GM23338 (cell line): Measurements from ENCODE around the gene KLHL26. TPM values are rescaled to one million over a fixed set of nuclear protein-coding genes. Genes with fewer than 3 reads are reported as not detected.
A peak's percentile ranks its signal among the peaks of the same experiment; 100 is the strongest.

ENCODE experiments used
- ATAC-seq: fragments of 200-7000 bp; cut with Tn5 transposase; 3 replicates; pipeline ENCODE4 v1.9.1; 2020
- DNase-seq: peaks from one replicate; pipeline ENCODE4 v3.0.0-alpha.2; 2015; ENCODE audit warnings: low spot score
- H2AFZ ChIP-seq: fragments of 200-600 bp; sonication (generic); 2 replicates; pipeline ENCODE4 v1.8.0; 2016; ENCODE audit warnings: antibody characterized with exemption, mild to moderate bottlenecking, moderate library complexity
- H3F3A ChIP-seq: fragments of 200-600 bp; sonication (generic); replicated peaks from 2 replicates; pipeline ENCODE4 v1.8.0; 2017; ENCODE audit warnings: antibody characterized with exemption, mixed run types, low read depth
- H3K27ac ChIP-seq: fragments of 200-600 bp; sonication (generic); 2 replicates; pipeline ENCODE4 v1.6.1; 2016; ENCODE audit warnings: low read depth
- H3K27me3 ChIP-seq: fragments of 200-600 bp; sonication (generic); 2 replicates; pipeline ENCODE4 v1.8.0; 2016; ENCODE audit warnings: mild to moderate bottlenecking, mixed run types, moderate library complexity; ENCODE audit not compliant: insufficient read depth
- H3K36me3 ChIP-seq: fragments of 200-600 bp; sonication (generic); 2 replicates; pipeline ENCODE4 v1.8.0; 2016; ENCODE audit warnings: mild to moderate bottlenecking; ENCODE audit not compliant: insufficient read depth
- H3K4me1 ChIP-seq: fragments of 200-600 bp; sonication (generic); 2 replicates; pipeline ENCODE4 v1.8.0; 2016; ENCODE audit warnings: mild to moderate bottlenecking, moderate library complexity; ENCODE audit not compliant: insufficient read depth
- H3K4me2 ChIP-seq: fragments of 200-600 bp; sonication (generic); 2 replicates; pipeline ENCODE4 v1.7.1; 2017; ENCODE audit warnings: mixed run types
- H3K4me3 ChIP-seq: fragments of 200-600 bp; sonication (generic); 2 replicates; pipeline ENCODE4 v1.6.1; 2016; ENCODE audit warnings: mixed run types
- H3K79me2 ChIP-seq: fragments of 200-600 bp; sonication (generic); replicated peaks from 2 replicates; pipeline ENCODE4 v1.8.0; 2017; ENCODE audit warnings: mild to moderate bottlenecking; ENCODE audit not compliant: insufficient read depth
- H3K9me2 ChIP-seq: fragments of 200-600 bp; sonication (generic); 2 replicates; pipeline ENCODE4 v1.8.0; 2017; ENCODE audit not compliant: insufficient read depth
- H4K20me1 ChIP-seq: fragments of 200-600 bp; sonication (generic); replicated peaks from 2 replicates; pipeline ENCODE4 v1.8.0; 2017; ENCODE audit warnings: mild to moderate bottlenecking; ENCODE audit not compliant: insufficient read depth
- H3K27ac Mint-ChIP-seq: 2 replicates; pipeline ENCODE4 v1.8.0; 2020; ENCODE audit warnings: inconsistent platforms, mild to moderate bottlenecking, moderate library complexity, mixed read lengths
- H3K27me3 Mint-ChIP-seq: 3 replicates; pipeline ENCODE4 v1.8.0; 2022; ENCODE audit warnings: low read depth, mild to moderate bottlenecking, moderate library complexity, mixed read lengths, inconsistent platforms; ENCODE audit not compliant: insufficient read depth, poor library complexity
- H3K36me3 Mint-ChIP-seq: 3 replicates; pipeline ENCODE4 v1.8.0; 2021; ENCODE audit warnings: low read depth, mild to moderate bottlenecking, inconsistent platforms, moderate library complexity, mixed read lengths
- H3K4me1 Mint-ChIP-seq: 3 replicates; pipeline ENCODE4 v1.8.0; 2020; ENCODE audit warnings: mild to moderate bottlenecking, inconsistent platforms, mixed read lengths
- H3K4me3 Mint-ChIP-seq: 3 replicates; pipeline ENCODE4 v1.8.0; 2021; ENCODE audit warnings: moderate library complexity, mild to moderate bottlenecking, inconsistent platforms, mixed read lengths
- H3K9me3 Mint-ChIP-seq: 3 replicates; pipeline ENCODE4 v1.8.0; 2020; ENCODE audit warnings: moderate library complexity, mild to moderate bottlenecking, inconsistent platforms, mixed read lengths
- CREB1 ChIP-seq: fragments of 250-450 bp; sonication (Bioruptor Pico); IDR thresholded peaks from 2 replicates; pipeline ENCODE4 v1.5.0; 2020; ENCODE audit warnings: low read depth, mild to moderate bottlenecking, moderate library complexity
- NANOG ChIP-seq: IDR thresholded peaks from 2 replicates; pipeline ENCODE4 v1.6.1; 2016; ENCODE audit warnings: antibody characterized with exemption, borderline replicate concordance
- POLR2AphosphoS5 ChIP-seq: IDR thresholded peaks from 2 replicates; pipeline ENCODE4 v1.6.1; 2016; ENCODE audit warnings: antibody characterized with exemption, low read depth
- STAT1 ChIP-seq: IDR thresholded peaks from one replicate; pipeline ENCODE4 v1.6.1; 2016; ENCODE audit warnings: antibody characterized with exemption; ENCODE audit not compliant: unreplicated experiment
- ZNF114 ChIP-seq: fragments of 250-450 bp; sonication (Bioruptor Pico); IDR thresholded peaks from 2 replicates; pipeline ENCODE4 v1.5.0; 2020; ENCODE audit warnings: mild to moderate bottlenecking, moderate library complexity
- ZNF331 ChIP-seq: fragments of 250-450 bp; sonication (Bioruptor Pico); IDR thresholded peaks from 2 replicates; pipeline ENCODE4 v1.5.0; 2020; ENCODE audit warnings: low read depth, mild to moderate bottlenecking, moderate library complexity
- polyA plus RNA-seq: library from polyadenylated mRNA; unstranded; fragments of >200 nt; fragmentation: Nextera tagmentation; extraction: Ambion mirVana; gene quantifications from 2 replicates; pipeline ENCODE4 v1.2.1, GENCODE V29; 2016
- total RNA-seq: library from RNA; depleted of rRNA; stranded (reverse); fragments of >200 nt; shearing (Covaris generic); gene quantifications from 2 replicates; pipeline ENCODE4 v1.2.3, GENCODE V29; 2014
- TF ChIP-seq, protein P1 (sequence below), 2 experiments: fragments of 200-600 bp in 1 of 2; sonication (generic) in 1 of 2; conservative IDR thresholded peaks; 2 replicates each; pipeline versions ENCODE4 v1.5.1 to v1.6.1; 2016 to 2017; ENCODE audit warnings: antibody characterized with exemption in 2 of 2, low read depth in 2 of 2, mild to moderate bottlenecking in 2 of 2, moderate library complexity in 1 of 2
- TF ChIP-seq, protein P2 (sequence below): IDR thresholded peaks from 2 replicates; pipeline ENCODE4 v1.6.1; 2016; ENCODE audit warnings: antibody characterized with exemption
- TF ChIP-seq, protein P3 (sequence below): fragments of 250-450 bp; sonication (Bioruptor Pico); IDR thresholded peaks from 2 replicates; pipeline ENCODE4 v1.5.0; 2020; ENCODE audit warnings: mild to moderate bottlenecking, moderate library complexity

The KLHL26 gene
- total and polyA plus RNA-seq, 2 experiments from 2014 or later, result 3.6 to 11.2 TPM

DNA sequence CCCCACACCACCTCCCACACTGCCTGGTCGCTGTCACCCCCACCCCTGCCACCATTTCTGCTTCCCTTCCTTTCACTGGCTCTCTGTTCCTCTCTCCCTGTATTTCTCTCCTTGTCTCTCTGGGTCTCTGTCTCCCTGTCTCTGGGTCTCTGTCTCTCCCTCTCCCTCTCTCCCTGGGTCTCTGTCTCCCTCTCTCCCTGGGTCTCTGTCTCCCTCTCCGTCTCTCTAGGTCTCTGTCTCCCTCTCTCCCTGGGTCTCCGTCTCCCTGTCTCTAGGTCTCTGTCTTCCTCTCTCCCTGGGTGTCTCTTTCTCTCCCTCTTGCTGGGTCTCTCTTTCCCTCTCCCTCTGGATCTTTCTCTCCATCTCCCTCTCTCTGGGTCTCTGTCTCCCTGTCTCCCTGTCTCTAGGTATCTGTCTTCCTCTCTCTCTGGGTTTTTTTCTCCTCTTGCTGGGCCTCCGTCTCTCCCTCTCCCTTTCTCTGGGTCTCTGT lies 21.6 kb downstream of the KLHL26 start:
- no peaks in the 10 kb centered on the region; the same call in 1 of the 2 replicates for H4K20me1 ChIP-seq
- no peaks in the 10 kb centered on the region for H3K27me3 ChIP-seq
- Mint-ChIP-seq H3K4me1 (peaks cover 27% of the 10 kb centered on the region), H3K9me3 (no peaks in the 10 kb centered on the region), H3K27ac (no peak overlapping the region), H3K27me3 (peaks cover 16% of the 10 kb centered on the region), H3K4me3 (no peak overlapping the region), H3K36me3 (no peaks in the 10 kb centered on the region; the same call in 2 of the 3 replicates)
- no peak overlapping the region for H3K4me3 ChIP-seq
- TF ChIP-seq, protein P1, sequence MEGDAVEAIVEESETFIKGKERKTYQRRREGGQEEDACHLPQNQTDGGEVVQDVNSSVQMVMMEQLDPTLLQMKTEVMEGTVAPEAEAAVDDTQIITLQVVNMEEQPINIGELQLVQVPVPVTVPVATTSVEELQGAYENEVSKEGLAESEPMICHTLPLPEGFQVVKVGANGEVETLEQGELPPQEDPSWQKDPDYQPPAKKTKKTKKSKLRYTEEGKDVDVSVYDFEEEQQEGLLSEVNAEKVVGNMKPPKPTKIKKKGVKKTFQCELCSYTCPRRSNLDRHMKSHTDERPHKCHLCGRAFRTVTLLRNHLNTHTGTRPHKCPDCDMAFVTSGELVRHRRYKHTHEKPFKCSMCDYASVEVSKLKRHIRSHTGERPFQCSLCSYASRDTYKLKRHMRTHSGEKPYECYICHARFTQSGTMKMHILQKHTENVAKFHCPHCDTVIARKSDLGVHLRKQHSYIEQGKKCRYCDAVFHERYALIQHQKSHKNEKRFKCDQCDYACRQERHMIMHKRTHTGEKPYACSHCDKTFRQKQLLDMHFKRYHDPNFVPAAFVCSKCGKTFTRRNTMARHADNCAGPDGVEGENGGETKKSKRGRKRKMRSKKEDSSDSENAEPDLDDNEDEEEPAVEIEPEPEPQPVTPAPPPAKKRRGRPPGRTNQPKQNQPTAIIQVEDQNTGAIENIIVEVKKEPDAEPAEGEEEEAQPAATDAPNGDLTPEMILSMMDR (conservative IDR thresholded peaks at IDR 0.05; ENCODE audit: low read depth in 2 of 2), result no peak
- TF ChIP-seq NANOG, result no peak
- no peak for TF ChIP-seq POLR2AphosphoS5
- TF ChIP-seq, protein P2, sequence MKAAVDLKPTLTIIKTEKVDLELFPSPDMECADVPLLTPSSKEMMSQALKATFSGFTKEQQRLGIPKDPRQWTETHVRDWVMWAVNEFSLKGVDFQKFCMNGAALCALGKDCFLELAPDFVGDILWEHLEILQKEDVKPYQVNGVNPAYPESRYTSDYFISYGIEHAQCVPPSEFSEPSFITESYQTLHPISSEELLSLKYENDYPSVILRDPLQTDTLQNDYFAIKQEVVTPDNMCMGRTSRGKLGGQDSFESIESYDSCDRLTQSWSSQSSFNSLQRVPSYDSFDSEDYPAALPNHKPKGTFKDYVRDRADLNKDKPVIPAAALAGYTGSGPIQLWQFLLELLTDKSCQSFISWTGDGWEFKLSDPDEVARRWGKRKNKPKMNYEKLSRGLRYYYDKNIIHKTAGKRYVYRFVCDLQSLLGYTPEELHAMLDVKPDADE, result no peak
- TF ChIP-seq ZNF331, result no peak
- no peak for TF ChIP-seq CREB1 (CRISPR knock-in tag)
- TF ChIP-seq STAT1, result no peak
- no peak for TF ChIP-seq ZNF114 (CRISPR knock-in tag)
- no peaks in the 10 kb centered on the region for H3K79me2 ChIP-seq
- H3K4me2 ChIP-seq, result no peak overlapping the region
- H3K36me3 ChIP-seq, result no peaks in the 10 kb centered on the region
- H3F3A ChIP-seq, result 0 out of 2 replicates have a peak, but pooled peaks cover 6% of the 10 kb centered on the region
- no peak for DNase-seq
- no peak overlapping the region for H2AFZ ChIP-seq
- no peak for ATAC-seq
- H3K9me2 ChIP-seq, result 0 out of 2 replicates have a peak, but pooled peaks cover 6% of the 10 kb centered on the region
- H3K27ac ChIP-seq, result peak overlapping the region; percentile 59; the same call in 1 of the 2 replicates
- H3K4me1 ChIP-seq, result no peaks in the 10 kb centered on the region

DNA sequence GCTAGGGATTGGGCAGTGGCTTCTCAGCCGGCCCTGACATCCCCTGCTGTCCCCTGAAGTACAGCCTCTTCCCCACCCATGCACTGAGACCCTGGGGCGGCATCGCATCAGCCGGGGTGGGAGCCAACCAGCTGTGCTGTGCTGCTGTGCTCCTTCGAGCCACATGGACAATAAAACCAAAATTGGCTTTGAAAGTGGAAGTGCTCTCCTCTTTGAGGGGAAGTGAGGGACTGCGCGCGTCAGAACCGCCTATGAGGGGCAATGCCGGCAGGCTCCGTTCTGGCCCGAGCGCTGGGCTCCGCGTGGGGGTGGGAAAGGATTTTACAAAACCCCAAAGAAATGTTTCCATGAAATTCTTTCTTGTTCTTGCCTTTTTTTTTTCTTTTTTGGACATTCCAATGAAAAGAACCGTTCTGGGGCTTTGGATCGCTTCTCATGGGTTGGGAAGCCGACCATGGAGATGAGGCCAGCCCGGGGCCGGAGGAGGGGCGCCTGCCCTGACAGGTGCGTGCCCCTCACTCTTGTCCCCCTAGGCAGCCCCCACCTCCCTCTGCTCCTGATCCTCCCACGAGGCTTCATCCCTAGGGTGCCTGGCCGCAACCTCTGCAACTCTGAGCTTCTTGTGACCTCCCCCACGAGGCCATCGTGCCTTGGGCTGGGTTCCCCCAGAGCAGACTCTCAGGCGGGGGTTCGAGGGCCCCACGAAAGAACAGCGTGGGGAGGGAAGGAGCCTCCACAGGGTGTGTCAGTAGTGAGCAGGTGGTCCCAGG lies 22.6 kb downstream of the KLHL26 start:
- H2AFZ ChIP-seq, result no peak overlapping the region
- H3F3A ChIP-seq, result 0 out of 2 replicates have a peak, but pooled peaks cover 6% of the 10 kb centered on the region
- no peak overlapping the region for H3K4me3 Mint-ChIP-seq
- H4K20me1 ChIP-seq, result no peaks in the 10 kb centered on the region; the same call in 1 of the 2 replicates
- H3K36me3 ChIP-seq, result no peaks in the 10 kb centered on the region
- no peaks in the 10 kb centered on the region for H3K9me3 Mint-ChIP-seq
- H3K9me2 ChIP-seq, result 0 out of 2 replicates have a peak, but pooled peaks cover 4% of the 10 kb centered on the region
- H3K27me3 ChIP-seq, result no peaks in the 10 kb centered on the region
- H3K27ac Mint-ChIP-seq, result peak overlapping the region; percentile 10; the same call in 1 of the 2 replicates
- H3K4me2 ChIP-seq, result no peak overlapping the region
- peaks cover 16% of the 10 kb centered on the region for H3K27me3 Mint-ChIP-seq
- ATAC-seq (no peak), DNase-seq (no peak)
- no peak overlapping the region for H3K4me3 ChIP-seq
- no peaks in the 10 kb centered on the region for H3K4me1 ChIP-seq
- no peak overlapping the region; the same call in 1 of the 2 replicates for H3K27ac ChIP-seq
- no peaks in the 10 kb centered on the region for H3K79me2 ChIP-seq
- peaks cover 32% of the 10 kb centered on the region for H3K4me1 Mint-ChIP-seq
- H3K36me3 Mint-ChIP-seq, result no peaks in the 10 kb centered on the region; the same call in 2 of the 3 replicates
- TF ChIP-seq, protein P3, sequence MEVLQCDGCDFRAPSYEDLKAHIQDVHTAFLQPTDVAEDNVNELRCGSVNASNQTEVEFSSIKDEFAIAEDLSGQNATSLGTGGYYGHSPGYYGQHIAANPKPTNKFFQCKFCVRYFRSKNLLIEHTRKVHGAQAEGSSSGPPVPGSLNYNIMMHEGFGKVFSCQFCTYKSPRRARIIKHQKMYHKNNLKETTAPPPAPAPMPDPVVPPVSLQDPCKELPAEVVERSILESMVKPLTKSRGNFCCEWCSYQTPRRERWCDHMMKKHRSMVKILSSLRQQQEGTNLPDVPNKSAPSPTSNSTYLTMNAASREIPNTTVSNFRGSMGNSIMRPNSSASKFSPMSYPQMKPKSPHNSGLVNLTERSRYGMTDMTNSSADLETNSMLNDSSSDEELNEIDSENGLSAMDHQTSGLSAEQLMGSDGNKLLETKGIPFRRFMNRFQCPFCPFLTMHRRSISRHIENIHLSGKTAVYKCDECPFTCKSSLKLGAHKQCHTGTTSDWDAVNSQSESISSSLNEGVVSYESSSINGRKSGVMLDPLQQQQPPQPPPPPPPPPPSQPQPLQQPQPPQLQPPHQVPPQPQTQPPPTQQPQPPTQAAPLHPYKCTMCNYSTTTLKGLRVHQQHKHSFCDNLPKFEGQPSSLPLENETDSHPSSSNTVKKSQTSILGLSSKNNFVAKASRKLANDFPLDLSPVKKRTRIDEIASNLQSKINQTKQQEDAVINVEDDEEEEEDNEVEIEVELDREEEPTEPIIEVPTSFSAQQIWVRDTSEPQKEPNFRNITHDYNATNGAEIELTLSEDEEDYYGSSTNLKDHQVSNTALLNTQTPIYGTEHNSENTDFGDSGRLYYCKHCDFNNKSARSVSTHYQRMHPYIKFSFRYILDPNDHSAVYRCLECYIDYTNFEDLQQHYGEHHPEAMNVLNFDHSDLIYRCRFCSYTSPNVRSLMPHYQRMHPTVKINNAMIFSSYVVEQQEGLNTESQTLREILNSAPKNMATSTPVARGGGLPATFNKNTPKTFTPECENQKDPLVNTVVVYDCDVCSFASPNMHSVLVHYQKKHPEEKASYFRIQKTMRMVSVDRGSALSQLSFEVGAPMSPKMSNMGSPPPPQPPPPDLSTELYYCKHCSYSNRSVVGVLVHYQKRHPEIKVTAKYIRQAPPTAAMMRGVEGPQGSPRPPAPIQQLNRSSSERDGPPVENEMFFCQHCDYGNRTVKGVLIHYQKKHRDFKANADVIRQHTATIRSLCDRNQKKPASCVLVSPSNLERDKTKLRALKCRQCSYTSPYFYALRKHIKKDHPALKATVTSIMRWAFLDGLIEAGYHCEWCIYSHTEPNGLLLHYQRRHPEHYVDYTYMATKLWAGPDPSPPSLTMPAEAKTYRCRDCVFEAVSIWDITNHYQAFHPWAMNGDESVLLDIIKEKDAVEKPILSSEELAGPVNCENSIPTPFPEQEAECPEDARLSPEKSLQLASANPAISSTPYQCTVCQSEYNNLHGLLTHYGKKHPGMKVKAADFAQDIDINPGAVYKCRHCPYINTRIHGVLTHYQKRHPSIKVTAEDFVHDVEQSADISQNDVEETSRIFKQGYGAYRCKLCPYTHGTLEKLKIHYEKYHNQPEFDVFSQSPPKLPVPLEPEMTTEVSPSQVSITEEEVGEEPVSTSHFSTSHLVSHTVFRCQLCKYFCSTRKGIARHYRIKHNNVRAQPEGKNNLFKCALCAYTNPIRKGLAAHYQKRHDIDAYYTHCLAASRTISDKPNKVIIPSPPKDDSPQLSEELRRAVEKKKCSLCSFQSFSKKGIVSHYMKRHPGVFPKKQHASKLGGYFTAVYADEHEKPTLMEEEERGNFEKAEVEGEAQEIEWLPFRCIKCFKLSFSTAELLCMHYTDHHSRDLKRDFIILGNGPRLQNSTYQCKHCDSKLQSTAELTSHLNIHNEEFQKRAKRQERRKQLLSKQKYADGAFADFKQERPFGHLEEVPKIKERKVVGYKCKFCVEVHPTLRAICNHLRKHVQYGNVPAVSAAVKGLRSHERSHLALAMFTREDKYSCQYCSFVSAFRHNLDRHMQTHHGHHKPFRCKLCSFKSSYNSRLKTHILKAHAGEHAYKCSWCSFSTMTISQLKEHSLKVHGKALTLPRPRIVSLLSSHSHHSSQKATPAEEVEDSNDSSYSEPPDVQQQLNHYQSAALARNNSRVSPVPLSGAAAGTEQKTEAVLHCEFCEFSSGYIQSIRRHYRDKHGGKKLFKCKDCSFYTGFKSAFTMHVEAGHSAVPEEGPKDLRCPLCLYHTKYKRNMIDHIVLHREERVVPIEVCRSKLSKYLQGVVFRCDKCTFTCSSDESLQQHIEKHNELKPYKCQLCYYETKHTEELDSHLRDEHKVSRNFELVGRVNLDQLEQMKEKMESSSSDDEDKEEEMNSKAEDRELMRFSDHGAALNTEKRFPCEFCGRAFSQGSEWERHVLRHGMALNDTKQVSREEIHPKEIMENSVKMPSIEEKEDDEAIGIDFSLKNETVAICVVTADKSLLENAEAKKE (CRISPR knock-in tag), result no peak
- TF ChIP-seq POLR2AphosphoS5, result no peak
